Endothelial cell of hepatic sinusoid (primary cell): ENCODE measurements around the gene CHST11.

Experiments
- in situ Hi-C: cut with HindIII; loops from 2 replicates; pipeline ENCODE4 v1.10.0; 2017; ENCODE audit warnings: low sequenced_read_pairs

CHST11 gene

GRCh38 chr12:104703372-104703771 is 246.6 kb downstream of the CHST11 start:
- in situ Hi-C loops, result no loop called here

DNA sequence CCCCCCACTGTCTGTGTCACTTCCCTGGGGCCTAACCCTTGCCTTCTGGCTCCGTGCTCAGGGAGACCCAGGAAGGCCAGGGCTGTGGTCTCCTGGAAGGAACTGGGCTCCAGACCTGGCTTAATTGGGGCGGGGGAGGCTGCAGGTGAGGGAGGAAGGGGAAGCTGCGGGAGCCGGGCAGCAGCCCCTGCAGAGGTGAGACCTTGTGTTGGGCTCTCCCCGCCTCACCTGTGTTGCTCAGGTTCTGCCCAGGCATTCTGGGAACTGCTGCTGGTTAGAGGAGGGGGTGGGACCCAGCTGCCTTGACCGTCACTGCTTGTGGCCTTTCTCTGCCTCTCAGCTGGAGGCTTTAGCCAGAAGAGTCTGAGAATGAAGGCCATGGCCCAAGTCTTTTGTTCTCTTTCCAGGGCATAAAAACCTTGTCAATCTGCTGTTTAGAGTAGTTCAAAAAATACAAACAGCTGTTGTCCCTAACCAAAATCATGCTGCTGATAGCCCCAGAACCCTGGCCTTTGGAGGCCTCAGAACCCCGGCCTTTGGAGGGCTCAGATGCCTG is 247.6 kb downstream of the CHST11 start:
- in situ Hi-C loops, result no loop called here

- in situ Hi-C loops, result no loop called here
These were observed 250.4 kb downstream of the CHST11 start for GRCh38 chr12:104707194-104707593.

DNA sequence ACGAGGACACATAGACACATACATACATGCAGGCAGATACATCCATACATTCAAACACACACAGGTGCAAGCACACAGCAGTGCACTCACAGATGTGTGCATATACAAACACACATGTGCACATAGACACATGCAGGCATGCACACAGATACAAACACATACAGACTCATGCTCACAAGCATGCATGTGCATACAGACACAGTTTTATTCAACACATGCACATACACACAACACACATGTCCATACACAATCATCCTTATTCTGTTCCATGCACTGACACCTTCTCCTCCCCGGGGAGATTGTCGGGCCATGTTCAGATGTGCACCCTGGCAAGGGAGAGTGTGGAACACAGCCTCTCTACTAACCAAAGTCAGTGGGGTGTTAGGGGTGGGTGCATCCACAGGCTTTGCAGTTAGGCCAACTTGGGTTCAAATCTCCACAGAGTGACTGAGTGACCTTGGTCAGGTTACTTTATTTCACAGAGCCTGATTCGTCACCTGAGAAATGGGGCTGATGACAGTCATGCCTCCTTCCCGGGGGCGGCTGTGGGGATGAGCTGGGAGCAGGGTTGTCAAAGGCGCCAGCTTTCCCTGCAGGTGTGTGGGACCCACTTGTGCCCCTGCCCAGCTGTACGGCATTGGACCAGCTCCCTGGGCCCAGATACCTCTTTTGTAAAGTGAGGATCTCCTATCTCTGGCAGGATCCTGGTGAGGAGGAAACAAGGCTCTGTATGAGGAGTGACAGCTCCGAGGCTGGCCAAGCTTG is 251.2 kb downstream of the CHST11 start:
- in situ Hi-C loops, result no loop called here

- in situ Hi-C loops, result no loop called here
These were observed 252.1 kb downstream of the CHST11 start for GRCh38 chr12:104708891-104709290.

- in situ Hi-C loops, result no loop called here
These were observed 253.1 kb downstream of the CHST11 start for GRCh38 chr12:104709692-104710435.

DNA sequence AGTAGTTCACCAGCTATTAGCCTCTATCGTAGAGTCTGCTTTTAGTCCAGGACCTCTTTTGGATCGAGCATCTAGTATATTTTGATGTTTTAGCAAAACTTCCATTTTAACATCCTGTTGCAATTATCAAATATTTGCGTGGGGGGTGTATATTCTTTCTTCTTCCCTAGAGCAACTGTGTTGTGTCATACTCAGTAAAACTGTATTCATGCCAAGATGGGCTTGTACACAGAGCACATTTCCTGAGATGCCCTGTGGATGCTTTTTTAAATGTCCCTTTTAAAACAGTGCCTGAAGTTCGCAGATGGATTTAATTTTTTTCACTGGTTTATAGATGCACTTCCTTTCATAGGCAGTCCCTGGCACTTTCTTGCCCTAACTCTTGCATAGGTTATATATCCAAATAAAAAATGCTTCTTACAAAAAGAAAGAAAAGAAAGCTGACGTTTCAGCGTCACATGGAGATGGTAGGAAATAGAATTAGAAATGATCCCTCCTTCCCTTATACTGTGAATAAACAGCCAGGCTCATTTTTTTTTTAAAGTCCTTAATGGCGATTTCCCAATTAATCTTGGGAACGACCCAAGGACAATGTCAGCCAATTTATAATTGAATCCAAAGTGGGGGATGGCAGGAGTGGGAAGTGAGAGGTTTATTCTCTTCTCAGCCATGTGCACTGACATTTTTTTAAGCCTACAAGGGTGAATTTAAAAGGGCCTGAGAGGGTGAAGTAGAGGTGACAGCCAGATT is 254.4 kb downstream of the CHST11 start:
- in situ Hi-C loops, result no loop called here

GRCh38 chr12:104712477-104712876 is 255.7 kb downstream of the CHST11 start:
- in situ Hi-C loops, result no loop called here

- in situ Hi-C loops, result no loop called here
These were observed 256.2 kb downstream of the CHST11 start for GRCh38 chr12:104712968-104713367.

GRCh38 chr12:104713444-104713843 is 256.7 kb downstream of the CHST11 start:
- in situ Hi-C loops, result no loop called here

DNA sequence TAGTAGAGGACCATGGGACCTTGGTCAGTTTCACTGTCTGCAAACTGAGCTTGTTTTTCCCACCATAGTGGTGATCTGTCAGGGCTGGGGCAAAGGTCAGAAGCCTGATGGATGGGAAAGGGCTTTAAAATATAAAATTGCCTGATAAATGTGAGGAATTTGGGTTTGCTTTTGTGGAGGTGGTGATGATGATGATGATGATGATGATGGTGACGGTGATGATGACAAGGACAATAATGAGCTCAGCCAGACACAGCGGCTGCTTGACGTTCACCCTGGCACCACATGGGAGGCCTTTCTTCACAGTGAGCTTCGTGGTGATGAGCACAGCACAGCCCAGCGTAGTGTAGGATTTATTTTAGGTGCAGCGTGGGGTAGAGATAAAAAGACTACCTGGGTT is 257.6 kb downstream of the CHST11 start:
- in situ Hi-C loops, result no loop called here

DNA sequence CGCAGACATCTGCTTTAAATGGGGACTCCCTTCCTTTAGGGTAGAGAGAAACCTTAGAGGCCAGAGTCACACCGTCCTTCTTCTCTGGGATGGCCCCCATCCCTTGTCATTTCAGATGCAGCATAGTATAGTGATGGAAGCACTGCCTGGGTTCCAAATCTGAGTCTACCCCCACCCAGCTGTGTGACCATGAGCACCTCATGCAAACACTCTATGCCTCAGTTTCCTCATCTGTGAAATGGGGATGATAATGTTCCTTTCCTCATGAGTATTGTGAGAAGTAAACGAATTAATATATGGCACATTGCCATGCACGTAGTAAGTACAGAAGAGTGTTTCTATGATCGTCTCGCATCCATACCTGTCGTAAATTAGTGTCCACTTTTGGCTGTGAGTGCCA is 259.4 kb downstream of the CHST11 start:
- in situ Hi-C loops, result no loop called here

DNA sequence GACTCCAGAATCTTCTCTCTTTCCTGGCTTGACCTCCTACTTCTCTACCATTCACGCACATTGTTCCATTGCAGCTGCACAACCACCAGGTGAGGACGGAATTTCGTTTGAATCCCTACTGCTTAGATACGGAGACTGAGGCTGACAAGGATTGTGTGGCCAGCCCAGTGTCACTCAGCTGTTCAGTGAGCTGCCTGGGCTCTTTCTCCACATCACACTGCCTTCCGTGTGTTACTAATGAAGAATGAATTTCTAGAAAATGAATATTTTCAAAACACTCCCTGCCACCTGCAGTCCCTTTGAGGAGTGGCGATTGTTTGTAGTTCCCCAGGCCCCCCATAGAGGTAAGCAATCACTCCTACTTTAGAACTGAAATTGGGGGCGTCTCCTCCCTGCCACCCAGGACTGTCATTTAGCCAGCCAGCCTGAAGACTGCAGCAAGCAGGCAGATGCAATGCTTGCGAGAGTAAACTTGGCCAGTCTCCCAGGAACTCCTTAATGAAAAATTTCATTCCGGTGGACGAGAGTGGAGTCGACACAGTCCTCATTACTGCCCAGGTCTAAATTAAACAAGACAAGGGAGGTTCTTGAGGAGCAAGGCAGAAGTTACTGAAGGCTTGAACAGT is 261.7 kb downstream of the CHST11 start:
- in situ Hi-C loops, result no loop called here

- in situ Hi-C loops, result no loop called here
These were observed 263.1 kb downstream of the CHST11 start for GRCh38 chr12:104719700-104720338.

DNA sequence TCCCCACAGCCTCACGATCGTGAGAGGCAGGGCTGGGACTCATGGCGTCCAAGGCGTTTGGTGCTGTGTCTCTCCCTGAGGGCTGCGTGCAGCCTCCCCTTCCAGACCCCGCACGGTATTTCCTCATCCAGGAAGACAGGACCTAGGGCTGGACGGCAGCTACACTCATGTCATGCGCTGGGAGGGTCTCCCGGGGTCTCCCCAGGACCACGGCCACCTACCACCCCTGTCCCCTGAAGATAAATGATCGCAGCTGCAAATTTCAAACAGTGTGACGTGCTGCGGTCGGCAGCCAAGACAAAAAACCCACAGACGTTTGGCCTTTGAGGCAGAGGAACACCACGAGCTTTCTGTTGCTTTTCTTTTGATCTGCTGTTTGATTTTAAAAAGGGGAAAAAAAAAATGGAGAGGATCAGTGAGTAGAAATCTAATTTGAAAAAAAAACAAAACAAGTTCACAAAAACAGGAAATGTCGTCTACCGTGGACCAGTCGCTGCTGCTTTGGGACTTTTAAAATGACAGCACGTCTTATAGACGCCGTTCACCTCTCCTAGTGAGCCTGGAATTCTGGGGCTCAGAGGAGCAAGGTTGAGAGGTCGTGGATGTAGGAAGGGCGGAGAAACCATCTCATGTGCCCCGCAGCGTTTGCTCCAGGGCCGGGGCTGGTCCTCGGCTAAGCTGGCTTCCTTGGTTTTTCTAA is 263.7 kb downstream of the CHST11 start:
- in situ Hi-C loops, result no loop called here

DNA sequence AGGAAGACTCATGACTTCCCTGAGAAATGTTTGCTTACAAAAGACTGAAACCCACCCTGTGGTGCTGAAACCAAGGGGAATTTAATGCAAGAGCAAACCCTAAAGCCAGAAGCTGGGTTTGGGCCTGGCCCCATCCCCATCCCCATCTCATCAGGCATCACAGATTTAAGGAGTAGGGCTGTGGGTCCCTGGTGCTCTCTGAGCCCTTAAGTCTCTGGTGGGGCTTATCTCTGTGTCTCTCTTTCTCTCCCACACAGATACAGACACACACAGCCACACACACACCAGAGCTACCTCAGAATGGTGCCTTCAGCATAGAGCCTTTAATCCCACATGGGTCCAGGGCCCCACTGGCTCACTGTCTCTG is 264.3 kb downstream of the CHST11 start:
- in situ Hi-C loops, result no loop called here

GRCh38 chr12:104721936-104722335 is 265.2 kb downstream of the CHST11 start:
- in situ Hi-C loops, result no loop called here

DNA sequence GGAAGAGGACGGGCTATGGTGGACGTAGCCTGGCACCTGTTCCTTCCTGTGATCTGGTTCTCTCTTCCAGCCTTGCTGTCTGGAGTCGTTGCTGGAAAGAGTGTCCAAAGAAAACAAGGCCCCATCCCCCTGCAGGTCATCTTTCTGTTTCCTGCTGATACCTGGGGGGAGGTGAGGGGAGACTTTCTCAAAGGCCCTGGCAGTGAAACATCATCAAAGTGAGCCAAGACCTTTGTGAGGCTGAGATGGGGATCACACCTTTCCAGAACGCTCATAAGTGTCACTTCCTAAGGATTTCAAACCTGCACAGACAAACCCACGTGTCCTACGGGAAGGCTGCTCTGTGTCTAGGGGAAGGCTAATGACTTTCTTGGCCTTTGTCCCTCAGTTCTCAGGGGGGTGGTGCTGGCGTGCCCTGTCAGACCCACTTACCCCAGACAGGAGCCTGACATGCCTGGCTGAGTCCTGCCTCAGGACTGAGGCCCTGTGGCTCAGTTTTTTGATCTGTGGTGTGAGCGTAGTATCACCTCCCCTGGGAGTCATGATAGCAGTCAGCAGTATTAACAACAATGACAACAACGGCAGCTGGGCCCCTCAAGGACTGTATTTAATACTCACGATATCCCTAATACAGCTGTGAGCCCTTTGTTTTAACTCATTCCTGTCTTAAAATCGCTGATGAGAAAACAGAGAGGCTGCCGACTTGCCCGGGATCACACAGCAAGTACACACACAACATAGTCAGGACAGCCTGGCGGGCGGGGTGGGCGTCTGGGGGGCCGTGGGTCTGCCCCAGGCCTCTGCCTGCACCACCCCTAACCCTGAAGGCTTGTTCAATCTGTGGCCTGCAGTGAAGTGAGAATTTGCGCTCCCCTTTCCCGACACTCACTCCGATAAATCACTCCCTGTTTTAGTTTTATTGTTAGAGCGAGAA is 266.1 kb downstream of the CHST11 start:
- in situ Hi-C loops, result no loop called here

- in situ Hi-C loops, result no loop called here
These were observed 267.1 kb downstream of the CHST11 start for GRCh38 chr12:104723895-104724294.
